CD1c-positive myeloid dendritic cell (primary cell): ENCODE data around the gene NUF2.

ENCODE experiments used
- DNase-seq: peaks from one replicate; pipeline ENCODE4 v3.0.0-alpha.2; 2016; ENCODE audit errors: extremely low spot score

The NUF2 gene

GRCh38 chr1:163401211-163401610 is 79.5 kb downstream of the NUF2 start:
- no peak for DNase-seq
